Adipocyte (in vitro differentiated cells): Measurements from ENCODE around the gene FHL3.
"Not testable (repeated sequence)": the region's sequence is repeated elsewhere in the genome, so short reads cannot be mapped to it uniquely, and the experiment has no call there.

ENCODE experiments used
- DNase-seq: peaks from one replicate; pipeline ENCODE4 v3.0.0-alpha.2; 2015; ENCODE audit warnings: low read depth
- H3K27me3 ChIP-seq: replicated peaks from 2 replicates; pipeline ENCODE4 v1.7.0; 2013; ENCODE audit warnings: mild to moderate bottlenecking, low read length, moderate library complexity; ENCODE audit not compliant: control insufficient read depth, insufficient read depth
- H3K36me3 ChIP-seq: 2 replicates; pipeline ENCODE4 v1.7.0; 2013; ENCODE audit warnings: low read length, mild to moderate bottlenecking, moderate library complexity; ENCODE audit not compliant: control insufficient read depth, insufficient read depth, severe bottlenecking
- H3K4me1 ChIP-seq: 2 replicates; pipeline ENCODE4 v1.7.0; 2013; ENCODE audit warnings: mild to moderate bottlenecking, low read length, moderate library complexity; ENCODE audit not compliant: control insufficient read depth, insufficient read depth
- H3K4me3 ChIP-seq: 2 replicates; pipeline ENCODE4 v1.7.0; 2013; ENCODE audit warnings: mild to moderate bottlenecking, low read length, moderate library complexity
- H3K9ac ChIP-seq: 2 replicates; pipeline ENCODE4 v1.7.0; 2013; ENCODE audit warnings: mild to moderate bottlenecking, low read length, moderate library complexity
- H3K9me3 ChIP-seq: 2 replicates; pipeline ENCODE4 v1.7.0; 2013; ENCODE audit warnings: mild to moderate bottlenecking, low read length, moderate library complexity; ENCODE audit not compliant: control insufficient read depth

Gene FHL3

GRCh38 chr1:37964106-37964505 lies 41.2 kb downstream of the FHL3 start:
- not testable (repeated sequence) for H3K4me1 ChIP-seq, H3K9me3 ChIP-seq, H3K27me3 ChIP-seq, H3K4me3 ChIP-seq, H3K9ac ChIP-seq, DNase-seq
- H3K36me3 ChIP-seq, result peaks cover 71% of the 10 kb centered on the region

GRCh38 chr1:37958690-37959089 lies 46.6 kb downstream of the FHL3 start:
- DNase-seq, result peak; percentile 63
- Histone ChIP-seq H3K36me3 (peaks cover 61% of the 10 kb centered on the region), H3K4me1 (peaks cover 3% of the 10 kb centered on the region), H3K9me3 (no peaks in the 10 kb centered on the region), H3K4me3 (no peak overlapping the region), H3K27me3 (no peaks in the 10 kb centered on the region), H3K9ac (no peak overlapping the region)

GRCh38 chr1:37955685-37956084 lies 49.6 kb downstream of the FHL3 start:
- Histone ChIP-seq H3K4me3 (no peak overlapping the region), H3K4me1 (peaks cover 3% of the 10 kb centered on the region), H3K9ac (no peak overlapping the region), H3K36me3 (peaks cover 48% of the 10 kb centered on the region), H3K27me3 (no peaks in the 10 kb centered on the region), H3K9me3 (no peaks in the 10 kb centered on the region)
- no peak for DNase-seq

GRCh38 chr1:37954316-37954971 lies 50.9 kb downstream of the FHL3 start:
- no peaks in the 10 kb centered on the region for H3K9me3 ChIP-seq
- H3K27me3 ChIP-seq, result no peaks in the 10 kb centered on the region
- H3K4me3 ChIP-seq, result no peak overlapping the region
- H3K9ac ChIP-seq, result no peak overlapping the region
- DNase-seq, result no peak
- peaks cover 38% of the 10 kb centered on the region for H3K36me3 ChIP-seq
- H3K4me1 ChIP-seq, result peaks cover 3% of the 10 kb centered on the region

- no peak for DNase-seq
- no peaks in the 10 kb centered on the region for H3K9me3 ChIP-seq
These were observed 52.6 kb downstream of the FHL3 start for GRCh38 chr1:37952738-37953137.

GRCh38 chr1:37951783-37952624 lies 53.3 kb downstream of the FHL3 start:
- no peak for DNase-seq
- Histone ChIP-seq H3K4me3 (no peak overlapping the region), H3K36me3 (peaks cover 15% of the 10 kb centered on the region), H3K27me3 (no peaks in the 10 kb centered on the region), H3K9ac (no peak overlapping the region), H3K9me3 (no peaks in the 10 kb centered on the region), H3K4me1 (peaks cover 3% of the 10 kb centered on the region)

More at GRCh38 chr1:37952738-37953137, 52.6 kb downstream of the FHL3 start:
- no peak overlapping the region for H3K4me3 ChIP-seq
- H3K36me3 ChIP-seq, result peaks cover 22% of the 10 kb centered on the region
- H3K9ac ChIP-seq, result no peak overlapping the region
- H3K4me1 ChIP-seq, result no peaks in the 10 kb centered on the region
- no peaks in the 10 kb centered on the region for H3K27me3 ChIP-seq

- no peak overlapping the region for H3K4me3 ChIP-seq
- peaks cover 3% of the 10 kb centered on the region for H3K4me1 ChIP-seq
- DNase-seq, result no peak
- no peaks in the 10 kb centered on the region for H3K9me3 ChIP-seq
- H3K36me3 ChIP-seq, result peaks cover 7% of the 10 kb centered on the region
- no peaks in the 10 kb centered on the region for H3K27me3 ChIP-seq
- no peak overlapping the region for H3K9ac ChIP-seq
These were observed 54.1 kb downstream of the FHL3 start for GRCh38 chr1:37951041-37951782.

GRCh38 chr1:37949524-37950152 lies 55.7 kb downstream of the FHL3 start:
- DNase-seq, result no peak
- H3K9me3 ChIP-seq, result no peaks in the 10 kb centered on the region
- H3K36me3 ChIP-seq, result peaks cover 7% of the 10 kb centered on the region
- H3K27me3 ChIP-seq, result no peaks in the 10 kb centered on the region
- H3K4me3 ChIP-seq, result no peak overlapping the region
- H3K9ac ChIP-seq, result no peak overlapping the region
- peaks cover 12% of the 10 kb centered on the region for H3K4me1 ChIP-seq

- no peak for DNase-seq
- H3K4me1 ChIP-seq, result peaks cover 12% of the 10 kb centered on the region
- H3K9ac ChIP-seq, result no peak overlapping the region
- H3K4me3 ChIP-seq, result no peak overlapping the region
- no peaks in the 10 kb centered on the region for H3K9me3 ChIP-seq
- H3K27me3 ChIP-seq, result no peaks in the 10 kb centered on the region
- H3K36me3 ChIP-seq, result peaks cover 11% of the 10 kb centered on the region
These were observed 56.5 kb downstream of the FHL3 start for GRCh38 chr1:37948841-37949240.

GRCh38 chr1:37948166-37948565 lies 57.1 kb downstream of the FHL3 start:
- Histone ChIP-seq H3K9me3 (no peaks in the 10 kb centered on the region), H3K36me3 (peaks cover 18% of the 10 kb centered on the region), H3K4me3 (no peak overlapping the region), H3K27me3 (no peaks in the 10 kb centered on the region), H3K4me1 (peaks cover 12% of the 10 kb centered on the region), H3K9ac (no peak overlapping the region)
- DNase-seq, result no peak

GRCh38 chr1:37947364-37947763 lies 58.0 kb downstream of the FHL3 start:
- Histone ChIP-seq H3K9ac (peak overlapping the region; percentile 94), H3K4me1 (peaks cover 12% of the 10 kb centered on the region), H3K9me3 (no peaks in the 10 kb centered on the region), H3K27me3 (no peaks in the 10 kb centered on the region), H3K4me3 (peak overlapping the region; percentile 87), H3K36me3 (peaks cover 22% of the 10 kb centered on the region)
- DNase-seq, result no peak
